Activated CD4-positive, alpha-beta T cell treated with anti-CD3 and anti-CD28 coated beads, Interleukin-2, amount 10 ng/mL, durations not matched to agents 7 days and 5 days (primary cell): Measurements from ENCODE around the gene RAPGEF6. TPM values are rescaled to one million over a fixed set of nuclear protein-coding genes. Genes with fewer than 3 reads are reported as not detected.

Experiments used
- CTCF ChIA-PET: fragments of 350-600 bp; sonication (Branson Sonifier 250); formaldehyde crosslinking; loops from one replicate; lab custom pipeline; 2021; ENCODE audit warnings: antibody characterized with exemption; lab: Charles Lee
- POLR2A ChIA-PET: fragments of 350-600 bp; sonication (Branson Sonifier 250); formaldehyde crosslinking; loops from one replicate; lab custom pipeline; 2021; ENCODE audit warnings: antibody characterized with exemption; lab: Charles Lee
- DNase-seq: peaks from one replicate; pipeline ENCODE4 v3.0.0-alpha.2; 2020
- H3K27ac Mint-ChIP-seq: one replicate; pipeline ENCODE4 v1.8.0; 2021; ENCODE audit warnings: mild to moderate bottlenecking, moderate library complexity, mixed read lengths
- H3K27me3 Mint-ChIP-seq: one replicate; pipeline ENCODE4 v1.8.0; 2021; ENCODE audit warnings: mixed read lengths
- H3K36me3 Mint-ChIP-seq: one replicate; pipeline ENCODE4 v1.8.0; 2021; ENCODE audit warnings: low read depth, mixed read lengths
- H3K4me1 Mint-ChIP-seq: one replicate; pipeline ENCODE4 v1.8.0; 2021; ENCODE audit warnings: mixed read lengths
- H3K4me3 Mint-ChIP-seq: one replicate; pipeline ENCODE4 v1.8.0; 2021; ENCODE audit warnings: mild to moderate bottlenecking, moderate library complexity, mixed read lengths
- H3K9me3 Mint-ChIP-seq: one replicate; pipeline ENCODE4 v1.8.0; 2021; ENCODE audit warnings: mixed read lengths
- total RNA-seq, 2 experiments: library from RNA; stranded (reverse); gene quantifications; one replicate each; pipeline ENCODE4 v1.2.3, GENCODE V29; 2021

RAPGEF6 gene
- total RNA-seq, 2 experiments from 2014 or later: 43.9 to 47.8 TPM

GRCh38 chr5:131659841-131660240 lies 24.8 kb upstream of the RAPGEF6 start:
- H3K36me3 Mint-ChIP-seq: peaks cover 67% of the 10 kb centered on the region
- H3K9me3 Mint-ChIP-seq: peaks cover 27% of the 10 kb centered on the region
- peaks cover 4% of the 10 kb centered on the region for H3K4me1 Mint-ChIP-seq

GRCh38 chr5:131659290-131659689 lies 24.3 kb upstream of the RAPGEF6 start:
- H3K36me3 Mint-ChIP-seq: peaks cover 71% of the 10 kb centered on the region
- H3K9me3 Mint-ChIP-seq: peaks cover 27% of the 10 kb centered on the region
- ChIA-PET POLR2A (no interaction called here), CTCF (interaction anchor here (0.6 to 1.6 kb wide), 2 partner anchors 19 to 162 kb away, joined by 4 to 6 read pairs; no protein-coding TSS in a partner anchor)
- no peak for DNase-seq
- peaks cover 4% of the 10 kb centered on the region for H3K4me1 Mint-ChIP-seq
- H3K4me3 Mint-ChIP-seq: no peak overlapping the region
- H3K27ac Mint-ChIP-seq: no peak overlapping the region
- no peaks in the 10 kb centered on the region for H3K27me3 Mint-ChIP-seq

More at GRCh38 chr5:131659841-131660240, 24.8 kb upstream of the RAPGEF6 start:
- H3K27ac Mint-ChIP-seq: no peak overlapping the region
- H3K4me3 Mint-ChIP-seq: no peak overlapping the region
- H3K27me3 Mint-ChIP-seq: no peaks in the 10 kb centered on the region
- no peak for DNase-seq
- CTCF ChIA-PET: interaction anchor here (0.6 to 1.6 kb wide), 2 partner anchors 19 to 162 kb away, joined by 4 to 6 read pairs; no protein-coding TSS in a partner anchor
- POLR2A ChIA-PET: no interaction called here

- no peaks in the 10 kb centered on the region for H3K27me3 Mint-ChIP-seq
Measured at GRCh38 chr5:131654776-131655175, 19.7 kb upstream of the RAPGEF6 start.

GRCh38 chr5:131654309-131654708 lies 19.3 kb upstream of the RAPGEF6 start:
- H3K4me1 Mint-ChIP-seq: peaks cover 4% of the 10 kb centered on the region
- no peaks in the 10 kb centered on the region for H3K27me3 Mint-ChIP-seq
- no peak for DNase-seq
- CTCF ChIA-PET: no interaction called here
- H3K27ac Mint-ChIP-seq: no peak overlapping the region
- POLR2A ChIA-PET: no interaction called here
- peaks cover 58% of the 10 kb centered on the region for H3K36me3 Mint-ChIP-seq
- H3K4me3 Mint-ChIP-seq: no peak overlapping the region
- H3K9me3 Mint-ChIP-seq: peaks cover 1% of the 10 kb centered on the region

More at GRCh38 chr5:131654776-131655175, 19.7 kb upstream of the RAPGEF6 start:
- Mint-ChIP-seq H3K27ac (no peak overlapping the region), H3K4me1 (peaks cover 4% of the 10 kb centered on the region), H3K9me3 (peaks cover 6% of the 10 kb centered on the region), H3K36me3 (peaks cover 60% of the 10 kb centered on the region), H3K4me3 (no peak overlapping the region)
- DNase-seq: no peak
- CTCF ChIA-PET: interaction anchor here (1.4 kb wide), 1 partner anchor 23 kb away, joined by 3 read pairs; no protein-coding TSS in a partner anchor
- POLR2A ChIA-PET: no interaction called here

GRCh38 chr5:131649161-131649560 lies 14.1 kb upstream of the RAPGEF6 start:
- Mint-ChIP-seq H3K36me3 (peaks cover 55% of the 10 kb centered on the region), H3K27ac (no peak overlapping the region), H3K9me3 (no peaks in the 10 kb centered on the region), H3K4me3 (no peak overlapping the region), H3K27me3 (no peaks in the 10 kb centered on the region), H3K4me1 (peaks cover 4% of the 10 kb centered on the region)
- no peak for DNase-seq
- ChIA-PET CTCF (no interaction called here), POLR2A (no interaction called here)

GRCh38 chr5:131647048-131647769 lies 12.2 kb upstream of the RAPGEF6 start:
- Mint-ChIP-seq H3K36me3 (peaks cover 53% of the 10 kb centered on the region), H3K4me1 (peaks cover 4% of the 10 kb centered on the region), H3K27me3 (no peaks in the 10 kb centered on the region), H3K9me3 (no peaks in the 10 kb centered on the region), H3K4me3 (no peak overlapping the region), H3K27ac (peak overlapping the region; percentile 9)
- no peak for DNase-seq
- POLR2A ChIA-PET: no interaction called here
- CTCF ChIA-PET: no interaction called here

GRCh38 chr5:131644822-131645221 lies 9.8 kb upstream of the RAPGEF6 start:
- Mint-ChIP-seq H3K27me3 (no peaks in the 10 kb centered on the region), H3K36me3 (peaks cover 39% of the 10 kb centered on the region), H3K4me3 (no peak overlapping the region), H3K27ac (no peak overlapping the region), H3K9me3 (no peaks in the 10 kb centered on the region), H3K4me1 (peaks cover 15% of the 10 kb centered on the region)
- CTCF ChIA-PET: interaction anchor here (0.8 kb wide), 1 partner anchor 12 kb away, joined by 3 read pairs; no protein-coding TSS in a partner anchor
- DNase-seq: no peak
- POLR2A ChIA-PET: no interaction called here

- Mint-ChIP-seq H3K27me3 (no peaks in the 10 kb centered on the region), H3K27ac (no peak overlapping the region), H3K4me3 (no peak overlapping the region), H3K9me3 (no peaks in the 10 kb centered on the region), H3K4me1 (peaks cover 19% of the 10 kb centered on the region), H3K36me3 (peaks cover 36% of the 10 kb centered on the region)
- ChIA-PET CTCF (interaction anchor here (0.8 kb wide), 1 partner anchor 13 kb away, joined by 3 read pairs; no protein-coding TSS in a partner anchor), POLR2A (no interaction called here)
- DNase-seq: no peak
Measured at GRCh38 chr5:131644370-131644769, 9.3 kb upstream of the RAPGEF6 start.

GRCh38 chr5:131641494-131641893 lies 6.5 kb upstream of the RAPGEF6 start:
- H3K27me3 Mint-ChIP-seq: no peaks in the 10 kb centered on the region
- CTCF ChIA-PET: interaction anchor here (0.7 to 1.6 kb wide), 4 partner anchors 9 to 366 kb away, joined by 3 to 5 read pairs (median 3); no protein-coding TSS in a partner anchor
- DNase-seq: no peak
- POLR2A ChIA-PET: no interaction called here
- H3K36me3 Mint-ChIP-seq: peaks cover 25% of the 10 kb centered on the region
- H3K4me1 Mint-ChIP-seq: peaks cover 23% of the 10 kb centered on the region
- no peaks in the 10 kb centered on the region for H3K9me3 Mint-ChIP-seq
- no peak overlapping the region for H3K4me3 Mint-ChIP-seq
- no peak overlapping the region for H3K27ac Mint-ChIP-seq

GRCh38 chr5:131640043-131640856 lies 5.2 kb upstream of the RAPGEF6 start:
- Mint-ChIP-seq H3K4me1 (peaks cover 29% of the 10 kb centered on the region), H3K36me3 (peaks cover 21% of the 10 kb centered on the region), H3K4me3 (peak overlapping the region; percentile 35), H3K27me3 (no peaks in the 10 kb centered on the region), H3K27ac (peak overlapping the region; percentile 37), H3K9me3 (no peaks in the 10 kb centered on the region)
- POLR2A ChIA-PET: interaction anchor here (0.5 kb wide), 1 partner anchor 16 kb away, joined by 4 read pairs; no protein-coding TSS in a partner anchor
- DNase-seq: peak; percentile 17
- CTCF ChIA-PET: interaction anchor here (0.5 to 1.9 kb wide), 7 partner anchors 10 to 570 kb away, joined by 3 to 7 read pairs (median 4); no protein-coding TSS in a partner anchor

- DNase-seq: no peak
- Mint-ChIP-seq H3K36me3 (peaks cover 14% of the 10 kb centered on the region), H3K27me3 (no peaks in the 10 kb centered on the region), H3K4me1 (peaks cover 30% of the 10 kb centered on the region), H3K4me3 (no peak overlapping the region), H3K27ac (no peak overlapping the region), H3K9me3 (no peaks in the 10 kb centered on the region)
- CTCF ChIA-PET: interaction anchor here (1.9 kb wide), 1 partner anchor 49 kb away, joined by 7 read pairs; no protein-coding TSS in a partner anchor
- POLR2A ChIA-PET: no interaction called here
Measured at GRCh38 chr5:131639148-131639547, 4.1 kb upstream of the RAPGEF6 start.

GRCh38 chr5:131637694-131638093 lies 2.7 kb upstream of the RAPGEF6 start:
- POLR2A ChIA-PET: no interaction called here
- CTCF ChIA-PET: no interaction called here
- no peaks in the 10 kb centered on the region for H3K27me3 Mint-ChIP-seq
- H3K4me1 Mint-ChIP-seq: peaks cover 36% of the 10 kb centered on the region
- H3K4me3 Mint-ChIP-seq: no peak overlapping the region
- no peaks in the 10 kb centered on the region for H3K9me3 Mint-ChIP-seq
- H3K36me3 Mint-ChIP-seq: peaks cover 11% of the 10 kb centered on the region
- no peak for DNase-seq
- H3K27ac Mint-ChIP-seq: no peak overlapping the region
